ENCODE measurements around the gene DIP2B. TPM values are rescaled to one million over a fixed set of nuclear protein-coding genes. Genes with fewer than 3 reads are reported as not detected.

The DIP2B gene
- total and polyA plus RNA-seq, 8 donors: 2.7 to 136 (median 8.9) TPM

DNA sequence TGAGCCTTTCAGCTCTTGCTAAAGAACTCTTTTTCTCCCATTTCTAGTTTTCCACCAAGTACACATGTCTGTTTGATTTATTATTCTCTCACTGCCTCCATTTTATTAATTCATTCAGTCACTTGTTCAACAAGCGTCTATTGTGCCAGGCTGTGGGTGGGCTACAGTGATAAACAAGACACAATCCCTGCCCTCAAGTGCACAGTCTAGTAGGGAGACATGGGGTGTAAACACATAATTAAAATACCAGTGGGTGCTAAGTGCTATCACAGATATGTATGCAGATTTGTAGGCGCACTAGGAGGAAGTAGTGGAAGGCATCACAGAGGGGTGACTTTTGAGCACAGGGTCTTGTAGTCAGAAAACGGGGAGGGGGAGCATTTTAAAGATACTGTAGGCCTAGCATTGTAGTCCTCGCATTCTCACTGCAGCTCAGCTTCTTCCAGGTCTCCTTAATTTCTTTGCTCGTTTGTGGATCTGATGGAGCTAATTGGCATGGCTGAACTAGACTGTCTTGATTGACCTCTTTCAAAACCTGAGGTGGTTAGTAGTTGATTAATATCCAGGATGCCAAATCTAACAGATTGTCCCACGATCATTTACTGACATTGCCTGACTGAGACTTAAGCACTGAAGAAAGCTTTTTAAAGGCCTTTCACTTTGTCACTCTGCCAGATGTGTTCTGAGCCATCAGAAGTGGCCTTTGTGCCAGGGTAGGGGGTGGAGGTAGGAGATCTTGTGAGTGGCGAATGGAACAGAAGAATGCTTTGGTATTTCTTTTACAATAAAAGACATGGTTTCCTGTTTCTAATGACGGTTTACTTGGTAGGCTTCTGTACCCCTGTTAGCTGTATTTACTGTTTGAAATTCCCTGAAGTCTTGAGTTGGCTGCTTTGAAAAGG lies 116.9 kb downstream of the DIP2B start:
- Histone ChIP-seq H3K4me1 (peaks cover 24 to 82% (median 45%) of the 10 kb centered on the region in 4 donors), H3K9me3 (no peaks in the 10 kb centered on the region), H3K27ac (peak overlapping the region in 2 of 5 donors; percentile 20 to 28), H3K4me3 (no peak overlapping the region), H3K27me3 (no peaks in the 10 kb centered on the region), H3K36me3 (peaks cover 0 to 7% (median 3%) of the 10 kb centered on the region in 4 donors)
- 43 to 49% (median 45%) methylated on average over 8 of the region's 8 CpGs for WGBS, 5 donors
- intact Hi-C loops (cut with DNase I; ENCODE audit: low total_unique reads): no loop called here
- DNase-seq: peak in 1 of 2 donors; percentile 41
- TF ChIP-seq POLR2A (IDR thresholded peaks at IDR 0.05): no peak
- no peak for TF ChIP-seq POLR2AphosphoS5 (IDR thresholded peaks at IDR 0.05)
- TF ChIP-seq, protein P1, sequence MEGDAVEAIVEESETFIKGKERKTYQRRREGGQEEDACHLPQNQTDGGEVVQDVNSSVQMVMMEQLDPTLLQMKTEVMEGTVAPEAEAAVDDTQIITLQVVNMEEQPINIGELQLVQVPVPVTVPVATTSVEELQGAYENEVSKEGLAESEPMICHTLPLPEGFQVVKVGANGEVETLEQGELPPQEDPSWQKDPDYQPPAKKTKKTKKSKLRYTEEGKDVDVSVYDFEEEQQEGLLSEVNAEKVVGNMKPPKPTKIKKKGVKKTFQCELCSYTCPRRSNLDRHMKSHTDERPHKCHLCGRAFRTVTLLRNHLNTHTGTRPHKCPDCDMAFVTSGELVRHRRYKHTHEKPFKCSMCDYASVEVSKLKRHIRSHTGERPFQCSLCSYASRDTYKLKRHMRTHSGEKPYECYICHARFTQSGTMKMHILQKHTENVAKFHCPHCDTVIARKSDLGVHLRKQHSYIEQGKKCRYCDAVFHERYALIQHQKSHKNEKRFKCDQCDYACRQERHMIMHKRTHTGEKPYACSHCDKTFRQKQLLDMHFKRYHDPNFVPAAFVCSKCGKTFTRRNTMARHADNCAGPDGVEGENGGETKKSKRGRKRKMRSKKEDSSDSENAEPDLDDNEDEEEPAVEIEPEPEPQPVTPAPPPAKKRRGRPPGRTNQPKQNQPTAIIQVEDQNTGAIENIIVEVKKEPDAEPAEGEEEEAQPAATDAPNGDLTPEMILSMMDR (IDR thresholded peaks at IDR 0.05): no peak
- no peak for TF ChIP-seq EP300 (IDR thresholded peaks at IDR 0.05)

DNA sequence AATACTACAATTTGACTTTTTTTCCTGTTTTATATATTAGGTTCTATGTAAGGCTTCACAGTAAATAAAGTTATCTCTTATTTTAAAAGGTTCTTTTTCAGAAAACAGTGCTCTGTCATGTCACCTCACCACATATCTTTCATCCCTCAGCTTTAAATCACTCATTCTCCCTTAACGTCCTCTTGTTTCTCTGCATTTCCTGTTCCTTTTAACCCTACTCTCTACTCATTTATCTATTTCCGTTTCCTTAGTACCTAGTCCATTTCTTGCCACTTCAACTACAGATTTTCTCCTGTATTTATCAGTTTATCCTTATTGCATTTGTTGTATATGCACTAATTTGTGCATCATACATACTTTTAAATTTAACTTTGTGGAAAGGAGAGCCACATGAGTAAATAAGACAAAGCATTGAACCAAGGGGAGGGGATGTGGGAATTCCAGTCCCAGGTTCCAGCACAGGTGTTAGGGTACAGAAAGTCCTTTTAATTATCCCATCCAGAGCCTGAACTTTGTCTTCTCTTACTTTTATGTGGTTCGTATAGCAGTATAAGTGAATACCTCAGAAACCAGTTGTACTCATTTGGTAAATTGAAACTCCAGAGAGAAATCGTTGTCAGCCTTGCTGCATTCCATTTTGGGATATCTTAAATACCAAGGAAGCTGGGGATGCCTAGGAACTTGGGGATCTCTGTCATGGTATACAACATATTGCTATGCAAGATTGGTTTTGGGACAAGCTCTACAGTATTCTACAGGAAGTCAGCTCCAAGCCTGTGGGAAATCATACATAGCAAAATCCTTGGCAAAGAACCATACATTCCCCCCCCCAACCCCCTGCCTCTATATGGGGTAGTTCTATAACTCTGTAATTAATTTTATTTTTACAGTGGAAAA lies 120.5 kb downstream of the DIP2B start:
- Histone ChIP-seq H3K4me3 (no peak overlapping the region), H3K27ac (no peak overlapping the region), H3K36me3 (peaks cover 0 to 36% (median 23%) of the 10 kb centered on the region in 4 donors), H3K9me3 (no peaks in the 10 kb centered on the region), H3K27me3 (no peaks in the 10 kb centered on the region), H3K4me1 (peaks cover 18 to 59% (median 28%) of the 10 kb centered on the region in 4 donors)
- no peak for DNase-seq
- WGBS, 5 donors: 52 to 66% (median 63%) methylated on average over 4 of the region's 4 CpGs
- intact Hi-C loops (cut with DNase I; ENCODE audit: low total_unique reads): no loop called here
- no peak for TF ChIP-seq POLR2A (IDR thresholded peaks at IDR 0.05)
- no peak for TF ChIP-seq POLR2AphosphoS5 (IDR thresholded peaks at IDR 0.05)
- TF ChIP-seq EP300 (IDR thresholded peaks at IDR 0.05): no peak
- TF ChIP-seq, protein P1 (IDR thresholded peaks at IDR 0.05): no peak

DNA sequence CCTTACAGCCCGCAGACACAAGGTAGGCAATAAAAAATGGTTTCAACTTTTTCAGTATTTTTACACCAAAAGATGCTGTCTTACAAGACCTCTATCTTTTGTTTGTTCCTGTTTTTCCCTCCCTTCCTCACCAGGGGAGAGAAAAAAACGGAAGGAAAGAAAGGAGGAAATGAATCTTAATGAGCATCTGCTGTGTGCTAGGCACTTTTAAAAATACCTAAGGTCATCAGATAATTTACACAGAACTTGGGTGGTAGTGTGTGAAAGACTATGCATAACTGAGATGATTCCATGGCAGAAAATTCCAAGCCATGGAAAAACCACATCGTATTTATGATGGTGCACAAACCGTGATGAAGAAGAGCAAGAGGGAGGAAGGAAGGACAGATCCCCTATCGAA lies 121.2 kb downstream of the DIP2B start:
- peaks cover 10 to 52% (median 22%) of the 10 kb centered on the region in 4 donors for H3K4me1 ChIP-seq
- H3K9me3 ChIP-seq: no peaks in the 10 kb centered on the region
- no peak for TF ChIP-seq EP300 (IDR thresholded peaks at IDR 0.05)
- TF ChIP-seq POLR2A (IDR thresholded peaks at IDR 0.05): no peak
- TF ChIP-seq POLR2AphosphoS5 (IDR thresholded peaks at IDR 0.05): no peak
- TF ChIP-seq, protein P1 (IDR thresholded peaks at IDR 0.05): no peak
- intact Hi-C loops (cut with DNase I; ENCODE audit: low total_unique reads): no loop called here
- H3K27ac ChIP-seq: no peak overlapping the region
- H3K36me3 ChIP-seq: peaks cover 0 to 39% (median 27%) of the 10 kb centered on the region in 4 donors
- DNase-seq: no peak
- no peaks in the 10 kb centered on the region for H3K27me3 ChIP-seq
- WGBS, 5 donors: 75 to 82% (median 81%) methylated on average over 5 of the region's 5 CpGs
- H3K4me3 ChIP-seq: no peak overlapping the region

DNA sequence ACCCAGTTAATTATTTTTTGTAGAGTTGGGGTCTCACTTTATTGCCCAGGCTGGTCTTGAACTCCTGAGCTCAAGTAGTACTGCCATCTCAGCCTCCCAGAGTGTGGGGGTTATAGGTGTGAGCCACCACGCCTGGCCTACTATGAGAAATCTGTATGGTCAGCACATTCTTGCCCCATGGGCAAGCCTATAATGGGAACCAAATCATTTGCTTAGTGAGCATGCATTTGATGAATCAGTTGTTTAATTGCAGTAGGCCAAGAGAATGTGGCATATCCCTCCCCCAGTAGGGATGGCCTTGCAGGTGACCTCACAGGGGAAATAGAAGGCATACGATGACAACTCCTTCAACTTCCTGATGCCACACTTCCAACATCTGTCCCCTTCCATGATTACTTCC lies 122.7 kb downstream of the DIP2B start:
- Histone ChIP-seq H3K9me3 (no peaks in the 10 kb centered on the region), H3K27me3 (no peaks in the 10 kb centered on the region), H3K27ac (no peak overlapping the region), H3K4me3 (no peak overlapping the region), H3K36me3 (peaks cover 0 to 47% (median 34%) of the 10 kb centered on the region in 4 donors), H3K4me1 (peaks cover 0 to 37% (median 11%) of the 10 kb centered on the region in 4 donors)
- TF ChIP-seq EP300 (IDR thresholded peaks at IDR 0.05) (no peak), POLR2A (IDR thresholded peaks at IDR 0.05) (no peak), POLR2AphosphoS5 (IDR thresholded peaks at IDR 0.05) (no peak)
- TF ChIP-seq, protein P1 (IDR thresholded peaks at IDR 0.05): no peak
- no peak for DNase-seq
- 92 to 95% (median 93%) methylated on average over 2 of the region's 2 CpGs for WGBS, 5 donors
- intact Hi-C loops (cut with DNase I; ENCODE audit: low total_unique reads): no loop called here

Data from stomach (tissue), 9 donors.